ENCODE measurements around the gene TOB2.

DNA sequence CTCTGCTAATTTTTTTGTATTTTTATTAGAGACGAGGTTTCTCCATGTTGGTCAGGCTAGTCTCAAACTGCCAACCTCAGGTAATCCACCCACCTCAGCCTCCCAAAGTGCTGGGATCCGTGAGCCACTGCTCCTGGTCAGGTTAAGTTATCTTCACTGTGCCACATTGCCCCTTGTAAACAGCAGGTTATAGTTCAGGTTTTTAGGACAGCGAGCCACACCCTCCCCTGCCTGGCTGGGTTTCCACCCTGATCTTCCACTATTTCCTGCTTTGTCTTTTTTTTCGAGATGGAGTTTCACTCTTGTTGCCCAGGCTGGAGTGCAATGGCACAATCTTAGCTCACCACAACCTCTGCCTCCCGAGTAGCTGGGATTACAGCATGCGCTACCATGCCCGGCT is 38.4 kb upstream of the TOB2 start:
- TF ChIP-seq, protein P1, sequence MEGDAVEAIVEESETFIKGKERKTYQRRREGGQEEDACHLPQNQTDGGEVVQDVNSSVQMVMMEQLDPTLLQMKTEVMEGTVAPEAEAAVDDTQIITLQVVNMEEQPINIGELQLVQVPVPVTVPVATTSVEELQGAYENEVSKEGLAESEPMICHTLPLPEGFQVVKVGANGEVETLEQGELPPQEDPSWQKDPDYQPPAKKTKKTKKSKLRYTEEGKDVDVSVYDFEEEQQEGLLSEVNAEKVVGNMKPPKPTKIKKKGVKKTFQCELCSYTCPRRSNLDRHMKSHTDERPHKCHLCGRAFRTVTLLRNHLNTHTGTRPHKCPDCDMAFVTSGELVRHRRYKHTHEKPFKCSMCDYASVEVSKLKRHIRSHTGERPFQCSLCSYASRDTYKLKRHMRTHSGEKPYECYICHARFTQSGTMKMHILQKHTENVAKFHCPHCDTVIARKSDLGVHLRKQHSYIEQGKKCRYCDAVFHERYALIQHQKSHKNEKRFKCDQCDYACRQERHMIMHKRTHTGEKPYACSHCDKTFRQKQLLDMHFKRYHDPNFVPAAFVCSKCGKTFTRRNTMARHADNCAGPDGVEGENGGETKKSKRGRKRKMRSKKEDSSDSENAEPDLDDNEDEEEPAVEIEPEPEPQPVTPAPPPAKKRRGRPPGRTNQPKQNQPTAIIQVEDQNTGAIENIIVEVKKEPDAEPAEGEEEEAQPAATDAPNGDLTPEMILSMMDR (IDR thresholded peaks at IDR 0.05; ENCODE audit: low read depth, low read length, missing input control), result no peak
- no peak for TF ChIP-seq EGR1 (IDR thresholded peaks at IDR 0.05; ENCODE audit: low read depth in 2 of 2)
- TF ChIP-seq, protein P2, sequence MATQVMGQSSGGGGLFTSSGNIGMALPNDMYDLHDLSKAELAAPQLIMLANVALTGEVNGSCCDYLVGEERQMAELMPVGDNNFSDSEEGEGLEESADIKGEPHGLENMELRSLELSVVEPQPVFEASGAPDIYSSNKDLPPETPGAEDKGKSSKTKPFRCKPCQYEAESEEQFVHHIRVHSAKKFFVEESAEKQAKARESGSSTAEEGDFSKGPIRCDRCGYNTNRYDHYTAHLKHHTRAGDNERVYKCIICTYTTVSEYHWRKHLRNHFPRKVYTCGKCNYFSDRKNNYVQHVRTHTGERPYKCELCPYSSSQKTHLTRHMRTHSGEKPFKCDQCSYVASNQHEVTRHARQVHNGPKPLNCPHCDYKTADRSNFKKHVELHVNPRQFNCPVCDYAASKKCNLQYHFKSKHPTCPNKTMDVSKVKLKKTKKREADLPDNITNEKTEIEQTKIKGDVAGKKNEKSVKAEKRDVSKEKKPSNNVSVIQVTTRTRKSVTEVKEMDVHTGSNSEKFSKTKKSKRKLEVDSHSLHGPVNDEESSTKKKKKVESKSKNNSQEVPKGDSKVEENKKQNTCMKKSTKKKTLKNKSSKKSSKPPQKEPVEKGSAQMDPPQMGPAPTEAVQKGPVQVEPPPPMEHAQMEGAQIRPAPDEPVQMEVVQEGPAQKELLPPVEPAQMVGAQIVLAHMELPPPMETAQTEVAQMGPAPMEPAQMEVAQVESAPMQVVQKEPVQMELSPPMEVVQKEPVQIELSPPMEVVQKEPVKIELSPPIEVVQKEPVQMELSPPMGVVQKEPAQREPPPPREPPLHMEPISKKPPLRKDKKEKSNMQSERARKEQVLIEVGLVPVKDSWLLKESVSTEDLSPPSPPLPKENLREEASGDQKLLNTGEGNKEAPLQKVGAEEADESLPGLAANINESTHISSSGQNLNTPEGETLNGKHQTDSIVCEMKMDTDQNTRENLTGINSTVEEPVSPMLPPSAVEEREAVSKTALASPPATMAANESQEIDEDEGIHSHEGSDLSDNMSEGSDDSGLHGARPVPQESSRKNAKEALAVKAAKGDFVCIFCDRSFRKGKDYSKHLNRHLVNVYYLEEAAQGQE (IDR thresholded peaks at IDR 0.05), result no peak
- no peak for TF ChIP-seq FOXA1 (IDR thresholded peaks at IDR 0.05)
- no peak for TF ChIP-seq SP1 (IDR thresholded peaks at IDR 0.05)
- TF ChIP-seq, protein P3, sequence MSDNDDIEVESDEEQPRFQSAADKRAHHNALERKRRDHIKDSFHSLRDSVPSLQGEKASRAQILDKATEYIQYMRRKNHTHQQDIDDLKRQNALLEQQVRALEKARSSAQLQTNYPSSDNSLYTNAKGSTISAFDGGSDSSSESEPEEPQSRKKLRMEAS (IDR thresholded peaks at IDR 0.05), result no peak
- no peak for TF ChIP-seq TAF1 (conservative IDR thresholded peaks at IDR 0.05)
- no peak for TF ChIP-seq JUND (IDR thresholded peaks at IDR 0.05)
- TF ChIP-seq YY1 (IDR thresholded peaks at IDR 0.05), result no peak
- no peak for TF ChIP-seq RAD21 (IDR thresholded peaks at IDR 0.05)
- TF ChIP-seq, protein P4, sequence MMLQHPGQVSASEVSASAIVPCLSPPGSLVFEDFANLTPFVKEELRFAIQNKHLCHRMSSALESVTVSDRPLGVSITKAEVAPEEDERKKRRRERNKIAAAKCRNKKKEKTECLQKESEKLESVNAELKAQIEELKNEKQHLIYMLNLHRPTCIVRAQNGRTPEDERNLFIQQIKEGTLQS (IDR thresholded peaks at IDR 0.05), result no peak
- TF ChIP-seq, protein P5, sequence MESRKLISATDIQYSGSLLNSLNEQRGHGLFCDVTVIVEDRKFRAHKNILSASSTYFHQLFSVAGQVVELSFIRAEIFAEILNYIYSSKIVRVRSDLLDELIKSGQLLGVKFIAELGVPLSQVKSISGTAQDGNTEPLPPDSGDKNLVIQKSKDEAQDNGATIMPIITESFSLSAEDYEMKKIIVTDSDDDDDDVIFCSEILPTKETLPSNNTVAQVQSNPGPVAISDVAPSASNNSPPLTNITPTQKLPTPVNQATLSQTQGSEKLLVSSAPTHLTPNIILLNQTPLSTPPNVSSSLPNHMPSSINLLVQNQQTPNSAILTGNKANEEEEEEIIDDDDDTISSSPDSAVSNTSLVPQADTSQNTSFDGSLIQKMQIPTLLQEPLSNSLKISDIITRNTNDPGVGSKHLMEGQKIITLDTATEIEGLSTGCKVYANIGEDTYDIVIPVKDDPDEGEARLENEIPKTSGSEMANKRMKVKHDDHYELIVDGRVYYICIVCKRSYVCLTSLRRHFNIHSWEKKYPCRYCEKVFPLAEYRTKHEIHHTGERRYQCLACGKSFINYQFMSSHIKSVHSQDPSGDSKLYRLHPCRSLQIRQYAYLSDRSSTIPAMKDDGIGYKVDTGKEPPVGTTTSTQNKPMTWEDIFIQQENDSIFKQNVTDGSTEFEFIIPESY (IDR thresholded peaks at IDR 0.05), result no peak
- no peak for TF ChIP-seq GABPA (IDR thresholded peaks at IDR 0.05 in 1 of 2, conservative IDR thresholded peaks at IDR 0.05 in 1 of 2)

Measured in liver (tissue), 3 donors.